Smooth muscle cell of the brain vasculature (primary cell): ENCODE data around the gene SLIRP.
"Not testable (repeated sequence)": the region's sequence is repeated elsewhere in the genome, so short reads cannot be mapped to it uniquely, and the experiment has no call there.

Source experiments
- DNase-seq: peaks from one replicate; pipeline ENCODE4 v3.0.0-alpha.2; 2012; ENCODE audit warnings: low read depth, low spot score

The SLIRP gene

DNA sequence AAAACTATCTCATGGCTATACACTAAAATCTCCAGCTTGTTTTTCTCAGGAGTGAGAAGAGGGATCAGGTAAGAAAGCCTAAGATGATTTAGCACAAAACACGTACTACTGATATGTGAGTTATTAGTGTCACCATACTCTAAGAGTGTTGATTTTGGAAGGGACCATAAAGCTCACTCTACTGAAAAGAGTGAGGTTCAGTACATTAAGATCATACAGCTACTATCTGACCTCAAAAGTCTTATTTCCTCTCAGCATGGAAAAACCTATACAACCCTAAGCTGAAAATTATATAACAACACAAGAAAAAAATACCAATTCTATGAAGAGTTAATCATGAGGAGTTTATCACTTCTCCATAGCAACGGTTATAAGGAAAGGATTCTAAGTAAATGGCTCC lies 33.5 kb downstream of the SLIRP start:
- DNase-seq, result no peak

DNA sequence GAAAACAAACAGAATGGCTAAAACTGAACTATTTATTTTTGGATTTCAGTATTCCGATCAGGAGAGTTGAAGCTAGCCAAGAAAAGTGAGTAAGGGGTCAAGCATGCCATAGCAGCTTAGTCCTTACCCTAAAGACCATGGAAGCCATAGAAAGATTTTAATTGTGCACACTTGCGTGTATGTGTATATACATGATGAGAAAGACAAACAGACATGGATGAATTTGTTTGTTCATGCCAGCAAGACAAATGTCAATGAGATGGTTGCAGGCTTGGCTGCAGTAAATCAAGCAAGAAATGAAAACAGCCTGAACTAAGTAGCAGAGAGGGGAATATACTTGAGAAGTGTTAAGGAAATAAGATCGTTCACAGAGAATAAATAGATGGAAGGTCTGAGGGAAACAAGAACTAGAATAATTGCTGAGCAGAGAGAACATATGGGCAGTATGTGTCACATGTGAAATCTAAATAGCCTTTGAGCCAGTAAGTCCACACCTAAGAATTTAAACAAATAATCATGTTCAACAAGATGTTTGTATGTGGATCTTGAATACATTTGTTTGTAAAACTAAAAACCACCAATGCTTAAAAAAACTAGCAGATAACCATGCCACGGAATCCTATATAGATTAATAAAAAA lies 38.3 kb downstream of the SLIRP start:
- DNase-seq, result no peak

DNA sequence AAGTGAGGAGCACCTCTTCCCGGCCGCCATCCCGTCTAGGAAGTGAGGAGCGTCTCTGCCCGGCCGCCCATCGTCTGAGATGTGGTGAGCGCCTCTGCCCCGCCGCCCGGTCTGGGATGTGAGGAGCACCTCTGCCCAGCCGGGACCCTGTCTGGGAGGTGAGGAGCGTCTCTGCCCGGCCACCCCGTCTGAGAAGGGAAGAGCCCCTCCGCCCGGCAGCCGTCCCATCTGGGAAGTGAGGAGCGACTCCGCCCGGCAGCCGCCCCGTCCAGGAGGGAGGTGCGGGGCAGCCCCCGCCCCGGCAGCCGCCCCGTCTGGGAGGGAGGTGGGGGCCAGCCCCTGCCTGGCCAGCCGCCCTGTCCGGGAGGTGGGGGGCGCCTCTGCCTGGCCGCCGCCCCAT lies 39.5 kb downstream of the SLIRP start:
- DNase-seq, result not testable (repeated sequence)

DNA sequence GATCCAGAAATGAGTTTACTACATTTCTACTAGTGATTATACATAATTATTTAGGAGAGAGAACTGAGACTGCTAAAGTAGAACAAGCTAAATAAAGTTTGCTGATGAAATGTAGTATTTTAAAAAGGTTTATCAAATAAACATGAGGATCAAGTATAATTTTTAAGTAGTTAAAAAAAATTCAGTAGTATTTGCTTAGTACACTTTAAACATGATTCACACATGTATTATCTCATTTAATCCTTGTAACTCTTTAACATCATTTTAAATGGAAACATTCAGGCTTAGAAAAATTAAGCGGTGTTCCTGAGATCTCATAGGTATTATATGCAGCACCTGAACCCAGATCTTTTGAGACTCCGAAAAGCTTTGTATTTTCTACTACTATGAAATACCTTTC lies 44.4 kb downstream of the SLIRP start:
- DNase-seq, result no peak

DNA sequence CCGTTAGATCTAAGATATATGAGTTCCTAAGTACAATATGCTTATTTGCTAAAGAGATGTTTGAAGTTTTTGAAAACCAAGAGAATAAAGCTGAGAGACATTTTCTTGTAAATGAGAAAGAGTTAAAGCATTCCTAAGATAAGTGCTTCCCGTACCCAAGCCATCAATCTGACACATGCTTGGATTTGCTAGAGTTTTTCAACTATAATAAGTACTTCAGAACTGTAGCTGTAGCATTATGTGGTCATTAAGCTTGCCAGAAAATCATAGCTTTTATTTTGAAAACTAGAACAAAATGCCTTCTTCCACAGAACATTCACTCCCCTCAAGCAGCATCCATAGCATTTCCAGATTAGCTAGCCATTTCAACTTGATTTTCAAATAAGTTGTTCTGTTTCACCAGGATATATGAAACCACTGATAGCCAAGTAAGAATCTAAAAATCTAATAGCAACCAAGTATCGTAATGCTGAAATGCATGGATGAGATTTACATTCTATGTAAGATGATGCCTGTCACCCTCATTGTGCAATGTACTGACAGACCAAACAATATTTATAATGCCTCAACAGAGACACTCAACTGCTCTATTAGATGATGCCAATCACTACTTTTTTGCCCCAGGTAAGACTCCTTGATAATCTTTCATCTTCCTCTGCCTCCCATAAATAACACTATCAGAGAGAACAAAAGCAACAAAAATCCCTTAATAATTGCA lies 45.1 kb downstream of the SLIRP start:
- no peak for DNase-seq

DNA sequence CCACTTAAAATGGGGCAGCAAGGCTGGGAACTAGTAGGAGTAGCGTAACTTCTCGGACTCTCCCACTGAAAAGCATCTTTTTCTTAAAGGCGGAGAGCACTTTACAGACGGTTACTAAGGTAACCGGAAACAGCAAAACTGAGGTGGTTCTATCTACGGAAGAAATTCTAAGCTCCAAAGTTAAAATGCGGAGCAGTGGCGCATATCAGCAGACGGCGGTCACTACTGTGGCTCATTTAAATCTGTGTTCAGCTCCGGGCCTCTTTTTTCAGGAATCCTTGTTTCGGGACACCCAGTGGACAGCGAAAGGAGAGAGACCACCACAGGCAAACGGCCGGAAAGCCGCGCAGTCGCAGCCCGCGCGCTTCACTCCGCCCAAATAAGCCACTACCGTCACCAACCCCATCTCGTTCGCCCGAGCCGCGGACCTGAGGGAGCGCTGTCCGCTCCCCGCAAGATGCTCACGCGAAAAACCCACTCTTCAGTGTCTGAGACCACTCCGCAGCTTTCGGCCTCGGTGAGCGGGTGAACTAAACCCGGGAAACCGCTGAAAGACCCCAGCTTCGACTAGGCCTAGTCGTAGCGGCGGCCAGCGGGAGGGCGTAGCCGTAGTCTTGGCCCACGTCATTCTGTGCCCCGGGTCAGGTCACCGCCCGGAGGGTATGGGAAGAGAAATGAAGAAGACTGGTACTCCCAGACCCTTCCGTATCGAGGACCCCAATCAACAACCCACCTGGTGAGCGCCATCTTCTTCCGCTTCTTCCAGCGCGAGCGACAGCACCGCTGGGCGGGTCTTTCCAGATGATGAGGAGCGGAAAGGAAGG lies 52.7 kb downstream of the SLIRP start, which contains the start of gene SNW1:
SNW1 (minus strand) TSS at position 776 of the 824 bp plus-strand sequence; CDS start at position 747, 29 bp downstream.
- peak; percentile 90 for DNase-seq

DNA sequence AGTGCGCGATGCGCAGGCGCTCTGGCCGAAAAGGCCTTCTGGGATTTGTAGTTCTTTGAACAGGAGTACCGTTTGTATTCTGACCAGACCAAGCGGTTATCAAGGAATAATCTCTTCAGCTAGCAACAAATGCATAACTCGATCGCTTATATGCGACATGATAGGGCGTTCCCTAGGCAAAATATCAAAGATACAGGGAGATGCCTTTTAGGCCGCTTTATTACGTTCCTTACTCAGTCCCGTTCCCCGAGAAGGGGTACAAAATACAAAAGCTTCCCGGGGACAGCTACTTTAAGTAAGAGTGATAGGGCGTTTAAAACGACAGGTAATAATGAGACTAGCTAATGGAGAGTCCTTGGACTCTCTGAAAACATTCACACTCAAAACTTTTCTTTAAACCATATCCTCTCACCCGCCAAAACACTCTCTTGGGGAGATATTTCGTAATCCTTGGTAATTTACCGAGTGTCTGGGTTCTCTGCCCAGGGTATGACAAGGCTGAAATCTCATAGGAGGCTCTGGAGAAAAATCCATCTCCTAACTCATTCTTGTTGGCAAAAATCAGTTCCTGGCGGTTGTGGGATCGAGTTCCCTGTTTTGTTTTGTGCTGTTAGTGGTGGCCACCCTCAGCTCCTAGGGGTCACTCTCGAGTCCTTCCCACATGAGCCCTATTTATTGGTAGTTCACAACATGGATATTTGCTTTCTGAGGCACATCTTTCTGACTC lies 53.5 kb downstream of the SLIRP start:
- DNase-seq, result peak; percentile 1

DNA sequence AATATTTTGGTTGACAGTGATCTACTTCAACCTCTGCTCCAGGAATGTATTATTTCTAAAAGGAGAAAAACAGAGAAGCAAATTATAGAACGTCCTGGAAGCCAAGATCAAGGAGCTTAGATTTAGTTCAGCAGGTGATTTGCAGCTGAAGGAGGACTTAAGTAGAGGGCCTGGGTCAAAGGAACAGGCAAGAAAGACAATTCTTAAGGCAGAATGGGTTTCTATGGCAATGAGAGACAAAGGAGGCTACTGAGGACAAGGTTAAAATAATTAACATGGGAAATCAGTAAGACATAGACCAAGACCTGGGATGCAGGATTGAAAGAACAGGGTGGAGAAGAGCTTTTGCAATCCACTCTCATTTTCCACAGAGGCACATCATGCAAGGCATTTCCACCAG lies 55.4 kb downstream of the SLIRP start:
- DNase-seq, result no peak

DNA sequence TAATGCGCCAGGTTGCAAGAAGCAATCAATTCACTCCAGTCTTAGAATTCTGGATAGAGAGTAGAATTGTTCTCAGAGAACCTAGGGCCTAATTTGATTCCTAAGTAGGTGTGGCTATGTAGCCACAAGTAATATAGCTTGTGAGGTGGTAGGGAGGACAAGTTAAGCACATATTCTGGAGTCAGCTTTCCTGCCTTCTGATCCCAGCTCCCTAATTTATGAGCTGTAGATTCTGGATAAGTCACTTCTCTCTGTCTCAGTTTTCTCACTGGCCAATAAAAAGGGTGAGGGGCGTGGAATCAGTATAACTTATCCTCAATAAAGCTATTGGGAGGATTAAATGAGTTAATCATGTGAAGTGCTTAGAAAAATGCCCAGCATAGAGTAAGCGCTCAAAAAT lies 56.1 kb downstream of the SLIRP start:
- no peak for DNase-seq
